ENCODE measurements around the gene BRD3OS.

BRD3OS gene

GRCh38 chr9:134037641-134038040 lies 12.4 kb downstream of the BRD3OS start:
- no peak for TF ChIP-seq CTCF (IDR thresholded peaks at IDR 0.05; ENCODE audit: insufficient read depth, low read depth, low read length, missing control alignments)
- no peak for DNase-seq (ENCODE audit: low read depth)
- no peak overlapping the region for H3K4me3 ChIP-seq (ENCODE audit: low read length)

GRCh38 chr9:134039386-134040175 lies 14.3 kb downstream of the BRD3OS start:
- no peak for TF ChIP-seq CTCF (IDR thresholded peaks at IDR 0.05; ENCODE audit: insufficient read depth, low read depth, low read length, missing control alignments)
- DNase-seq (ENCODE audit: low read depth): no peak
- H3K4me3 ChIP-seq (ENCODE audit: low read length): no peak overlapping the region

- H3K4me3 ChIP-seq (ENCODE audit: low read length): no peak overlapping the region
- no peak for DNase-seq (ENCODE audit: low read depth)
- TF ChIP-seq CTCF (IDR thresholded peaks at IDR 0.05; ENCODE audit: insufficient read depth, low read depth, low read length, missing control alignments): no peak
Measured at GRCh38 chr9:134040176-134040565, 14.9 kb downstream of the BRD3OS start.

GRCh38 chr9:134040781-134041648 lies 15.7 kb downstream of the BRD3OS start:
- TF ChIP-seq CTCF (IDR thresholded peaks at IDR 0.05; ENCODE audit: insufficient read depth, low read depth, low read length, missing control alignments): no peak
- DNase-seq (ENCODE audit: low read depth): no peak
- no peak overlapping the region for H3K4me3 ChIP-seq (ENCODE audit: low read length)

GRCh38 chr9:134041649-134041962 lies 16.3 kb downstream of the BRD3OS start:
- TF ChIP-seq CTCF (IDR thresholded peaks at IDR 0.05; ENCODE audit: insufficient read depth, low read depth, low read length, missing control alignments): no peak
- no peak for DNase-seq (ENCODE audit: low read depth)
- no peak overlapping the region for H3K4me3 ChIP-seq (ENCODE audit: low read length)

GRCh38 chr9:134043531-134043988 lies 18.3 kb downstream of the BRD3OS start:
- no peak overlapping the region for H3K4me3 ChIP-seq (ENCODE audit: low read length)
- TF ChIP-seq CTCF (IDR thresholded peaks at IDR 0.05; ENCODE audit: insufficient read depth, low read depth, low read length, missing control alignments): no peak
- DNase-seq (ENCODE audit: low read depth): no peak

Measured in epithelial cell of esophagus (primary cell).